ENCODE data around the gene JUNB. TPM values are rescaled to one million over a fixed set of nuclear protein-coding genes. Genes with fewer than 3 reads are reported as not detected.

JUNB gene
- total and polyA plus RNA-seq, 7 donors, result 91.6 to 1,252 (median 249) TPM

GRCh38 chr19:12837225-12837624 lies 45.9 kb downstream of the JUNB start:
- H3K4me1 ChIP-seq, result peaks cover 0 to 46% (median 34%) of the 10 kb centered on the region in 4 donors
- no peaks in the 10 kb centered on the region for H3K36me3 ChIP-seq
- no peak for TF ChIP-seq POLR2AphosphoS5 (IDR thresholded peaks at IDR 0.05)
- TF ChIP-seq CTCF (IDR thresholded peaks at IDR 0.05), result no peak
- no peak for TF ChIP-seq POLR2A (IDR thresholded peaks at IDR 0.05)
- no peak for TF ChIP-seq EP300 (IDR thresholded peaks at IDR 0.05)
- no peak overlapping the region for H3K27ac ChIP-seq
- H3K9me3 ChIP-seq, result no peaks in the 10 kb centered on the region
- no peak overlapping the region for H3K4me3 ChIP-seq
- H3K27me3 ChIP-seq, result peaks cover 87 to 100% (median 95%) of the 10 kb centered on the region in 3 donors
- 48 to 79% methylated on average over 4 of the region's 4 CpGs for WGBS, 2 donors
- no peak for DNase-seq
- intact Hi-C loops (cut with DNase I), result no loop called here

GRCh38 chr19:12838182-12838885 lies 47.0 kb downstream of the JUNB start, which contains the start of gene MAST1:
TSS of gene MAST1 (plus strand) at chr19:12838515. CDS start at chr19:12838573, 58 bp downstream.
- DNase-seq, result no peak
- Histone ChIP-seq H3K9me3 (no peaks in the 10 kb centered on the region), H3K4me1 (peaks cover 0 to 35% (median 29%) of the 10 kb centered on the region in 4 donors), H3K27ac (no peak within 1 kb of the TSS), H3K27me3 (peaks cover 76 to 100% (median 95%) of the 10 kb centered on the region in 3 donors), H3K4me3 (peak within 1 kb of the TSS in 3 of 4 donors; percentile 24 to 38 (median 32)), H3K36me3 (no peaks in the 10 kb centered on the region)
- peak in 1 of 4 experiments; percentile 41 for TF ChIP-seq CTCF (IDR thresholded peaks at IDR 0.05)
- no peak for TF ChIP-seq POLR2AphosphoS5 (IDR thresholded peaks at IDR 0.05)
- intact Hi-C loops (cut with DNase I), result no loop called here
- WGBS, 2 donors, result 1% methylated on average over 69 of the region's 69 CpGs

- H3K4me1 ChIP-seq, result peaks cover 0 to 27% (median 21%) of the 10 kb centered on the region in 4 donors
Measured at GRCh38 chr19:12838886-12839756, 47.8 kb downstream of the JUNB start.

More at GRCh38 chr19:12838886-12839756, 47.8 kb downstream of the JUNB start:
- Histone ChIP-seq H3K9me3 (no peaks in the 10 kb centered on the region), H3K27me3 (peaks cover 72 to 100% (median 91%) of the 10 kb centered on the region in 3 donors), H3K27ac (no peak overlapping the region), H3K4me3 (peak overlapping the region in 3 of 4 donors; percentile 24 to 38 (median 32)), H3K36me3 (no peaks in the 10 kb centered on the region)
- 14 to 22% methylated on average over 21 of the region's 21 CpGs for WGBS, 2 donors
- no peak for TF ChIP-seq POLR2A (IDR thresholded peaks at IDR 0.05)
- no peak for TF ChIP-seq CTCF (IDR thresholded peaks at IDR 0.05)
- no peak for TF ChIP-seq POLR2AphosphoS5 (IDR thresholded peaks at IDR 0.05)
- no peak for TF ChIP-seq EP300 (IDR thresholded peaks at IDR 0.05)
- no peak for DNase-seq
- intact Hi-C loops (cut with DNase I), result no loop called here

Data from sigmoid colon (tissue), 7 donors.